Activated CD8-positive, alpha-beta memory T cell treated with anti-CD3 and anti-CD28 coated beads, Interleukin-2, amount 10 ng/mL, durations not matched to agents 7 days and 5 days (primary cell): ENCODE data around the gene RASA4. TPM values are rescaled to one million over a fixed set of nuclear protein-coding genes. Genes with fewer than 3 reads are reported as not detected.
"Not testable (repeated sequence)": the region's sequence is repeated elsewhere in the genome, so short reads cannot be mapped to it uniquely, and the experiment has no call there.

Experiments used
- ATAC-seq: fragments of 150-1000 bp; cut with Tn5 transposase; one replicate; pipeline ENCODE4 v1.10.0; 2021; ENCODE audit warnings: moderate library complexity
- CTCF ChIA-PET: fragments of 350-600 bp; sonication (Branson Sonifier 250); formaldehyde crosslinking; loops from one replicate; lab custom pipeline; 2021; ENCODE audit warnings: antibody characterized with exemption; lab: Charles Lee
- DNase-seq: peaks from one replicate; pipeline ENCODE4 v3.0.0-alpha.2; 2020
- H3K27ac Mint-ChIP-seq: one replicate; pipeline ENCODE4 v1.8.0; 2021; ENCODE audit warnings: mild to moderate bottlenecking, mixed read lengths
- H3K27me3 Mint-ChIP-seq: one replicate; pipeline ENCODE4 v1.8.0; 2021; ENCODE audit warnings: mixed read lengths
- H3K36me3 Mint-ChIP-seq: one replicate; pipeline ENCODE4 v1.8.0; 2021; ENCODE audit warnings: mild to moderate bottlenecking, mixed read lengths
- H3K4me1 Mint-ChIP-seq: one replicate; pipeline ENCODE4 v1.8.0; 2021; ENCODE audit warnings: mixed read lengths
- H3K4me3 Mint-ChIP-seq: one replicate; pipeline ENCODE4 v1.8.0; 2021; ENCODE audit warnings: mild to moderate bottlenecking, moderate library complexity, mixed read lengths
- H3K9me3 Mint-ChIP-seq: one replicate; pipeline ENCODE4 v1.8.0; 2022; ENCODE audit warnings: low read depth, mixed read lengths
- total RNA-seq, 2 experiments: library from RNA; stranded (reverse); gene quantifications; one replicate each; pipeline ENCODE4 v1.2.3, GENCODE V29; 2021

Gene RASA4
- 10 to 100 TPM; 29.2 to 39.3 TPM for total RNA-seq

- H3K4me1 Mint-ChIP-seq, CTCF ChIA-PET, H3K4me3 Mint-ChIP-seq, H3K36me3 Mint-ChIP-seq, H3K9me3 Mint-ChIP-seq, H3K27me3 Mint-ChIP-seq, H3K27ac Mint-ChIP-seq: not testable (repeated sequence)
- ATAC-seq (peak; percentile 99), DNase-seq (peak; percentile 50)
Observed at GRCh38 chr7:102616507-102617125, at the start of gene RASA4. Gene RASA4, minus strand, starts transcription at chr7:102616756. Its CDS starts 67 bp downstream, at chr7:102616689.

GRCh38 chr7:102664765-102665164 lies 48.2 kb upstream of the RASA4 start:
- H3K4me1 Mint-ChIP-seq, H3K27me3 Mint-ChIP-seq, CTCF ChIA-PET, DNase-seq, H3K36me3 Mint-ChIP-seq, H3K4me3 Mint-ChIP-seq, ATAC-seq, H3K27ac Mint-ChIP-seq, H3K9me3 Mint-ChIP-seq: not testable (repeated sequence)

DNA sequence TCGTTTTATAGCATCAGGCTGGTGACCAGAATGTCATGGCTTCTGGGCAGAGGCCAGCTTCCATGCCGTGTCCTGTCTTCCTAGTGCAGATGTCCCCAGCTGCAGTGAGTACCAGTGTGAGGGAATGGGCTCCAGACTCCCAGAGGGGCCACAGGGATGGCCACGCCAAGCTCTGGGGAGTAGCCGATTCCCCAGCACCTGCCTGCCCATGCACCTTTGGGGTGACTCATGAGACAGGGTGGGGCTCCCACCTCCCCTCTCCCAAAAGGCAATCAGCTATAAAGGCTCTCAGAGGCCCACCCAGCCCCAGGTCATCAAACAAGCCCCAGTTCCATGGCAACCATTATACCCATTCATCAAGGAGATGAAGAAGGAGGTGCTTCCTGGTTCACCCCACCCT lies 33.4 kb upstream of the RASA4 start, which contains the start of gene SPDYE2B:
TSS of gene SPDYE2B (plus strand) at position 396 of the 400 bp plus-strand sequence. CDS start 2,030 bp downstream, outside the sequence.
- H3K27me3 Mint-ChIP-seq, H3K36me3 Mint-ChIP-seq, DNase-seq, H3K4me1 Mint-ChIP-seq, H3K9me3 Mint-ChIP-seq, H3K27ac Mint-ChIP-seq, ATAC-seq, CTCF ChIA-PET, H3K4me3 Mint-ChIP-seq: not testable (repeated sequence)

DNA sequence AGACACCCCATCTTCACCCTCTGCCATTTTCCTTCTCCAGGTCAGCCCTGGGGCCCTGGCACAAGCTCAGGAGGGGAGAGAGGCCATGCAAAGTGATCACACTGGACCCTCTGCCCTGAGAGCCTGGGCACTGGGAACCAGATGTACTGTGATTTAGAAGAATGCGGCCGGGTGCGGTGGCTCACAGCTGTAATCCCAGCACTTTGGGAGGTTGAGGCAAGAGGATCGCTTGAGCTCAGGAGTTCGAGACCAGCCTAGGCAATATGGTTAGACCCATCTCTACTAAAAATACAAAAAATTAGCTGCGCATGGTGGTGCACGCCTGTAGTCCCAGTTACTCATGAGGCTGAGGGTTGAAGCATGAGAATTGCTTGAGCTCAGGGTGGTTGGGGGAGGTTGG lies 31.3 kb upstream of the RASA4 start:
- ATAC-seq, H3K27me3 Mint-ChIP-seq, H3K36me3 Mint-ChIP-seq, H3K4me3 Mint-ChIP-seq, H3K4me1 Mint-ChIP-seq, H3K9me3 Mint-ChIP-seq, H3K27ac Mint-ChIP-seq, CTCF ChIA-PET, DNase-seq: not testable (repeated sequence)

DNA sequence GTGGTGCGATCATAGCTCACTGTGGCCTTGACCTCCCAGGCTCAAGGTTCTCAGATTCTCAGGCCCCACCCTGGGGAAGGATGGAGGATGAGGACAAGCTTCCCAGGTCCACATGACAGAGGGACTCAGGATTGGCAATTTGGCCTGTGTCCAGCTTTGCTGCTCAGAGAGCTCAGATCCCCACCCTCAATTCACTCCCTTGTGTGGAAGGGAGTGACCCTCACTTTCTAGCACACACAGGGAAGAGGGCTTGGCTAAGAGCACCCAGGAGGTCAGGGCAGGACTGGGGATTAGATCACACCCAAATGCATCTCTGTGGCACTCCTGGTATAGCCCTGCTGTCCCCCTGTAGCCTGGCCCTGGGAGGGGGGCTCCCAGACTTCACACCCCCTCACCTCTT lies 26.8 kb upstream of the RASA4 start:
- DNase-seq, ATAC-seq, H3K9me3 Mint-ChIP-seq, H3K36me3 Mint-ChIP-seq, H3K27me3 Mint-ChIP-seq, H3K4me3 Mint-ChIP-seq, H3K27ac Mint-ChIP-seq, H3K4me1 Mint-ChIP-seq, CTCF ChIA-PET: not testable (repeated sequence)

DNA sequence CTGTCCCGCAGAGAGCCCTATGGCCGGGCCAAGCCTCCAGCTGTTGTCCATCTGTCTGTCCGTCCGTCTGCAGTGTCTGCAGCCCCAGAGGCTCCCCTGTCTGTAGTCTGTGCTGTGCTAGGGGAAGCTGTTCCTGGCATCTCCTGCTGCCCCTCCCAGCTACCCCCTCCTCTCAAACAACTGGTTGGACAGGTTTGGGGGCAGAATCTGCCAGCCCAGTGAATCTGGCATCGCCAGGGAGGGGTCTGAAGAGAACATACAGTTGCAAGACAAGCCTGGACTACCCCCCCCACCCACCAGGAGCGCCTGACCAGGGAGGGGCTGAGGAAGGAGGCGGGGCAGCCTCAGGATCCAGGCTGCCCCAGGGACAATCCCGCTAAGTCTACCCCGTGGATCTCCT lies 26.1 kb upstream of the RASA4 start, which contains the start of gene UPK3BL1:
TSS of gene UPK3BL1 (minus strand) at position 101 of the 400 bp plus-strand sequence. CDS start at position 51, 50 bp downstream.
- H3K9me3 Mint-ChIP-seq, H3K4me3 Mint-ChIP-seq, H3K27ac Mint-ChIP-seq, ATAC-seq, H3K4me1 Mint-ChIP-seq, H3K36me3 Mint-ChIP-seq, CTCF ChIA-PET, H3K27me3 Mint-ChIP-seq, DNase-seq: not testable (repeated sequence)

DNA sequence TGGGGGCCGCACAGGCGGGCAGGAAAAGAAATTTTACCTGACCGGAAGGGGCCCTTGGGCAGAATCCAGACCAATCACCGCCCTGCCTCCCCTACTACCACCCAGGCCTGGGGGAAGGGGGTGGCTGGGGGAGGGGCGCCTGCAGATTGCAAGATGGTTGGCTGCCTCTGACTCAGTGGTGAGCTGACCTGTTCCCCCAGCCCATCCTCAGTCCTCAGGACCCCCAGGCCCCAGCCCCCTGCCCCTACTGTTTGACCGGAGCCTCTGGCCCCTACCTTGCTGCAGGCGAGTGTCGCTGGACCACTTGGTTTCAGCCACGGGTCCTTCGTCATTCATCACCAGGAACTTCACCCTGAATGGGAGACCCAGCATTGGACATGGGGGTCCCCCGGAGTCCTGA lies 22.3 kb upstream of the RASA4 start:
- H3K27me3 Mint-ChIP-seq, H3K9me3 Mint-ChIP-seq, DNase-seq, CTCF ChIA-PET, H3K36me3 Mint-ChIP-seq, H3K27ac Mint-ChIP-seq, H3K4me1 Mint-ChIP-seq, H3K4me3 Mint-ChIP-seq: not testable (repeated sequence)
- ATAC-seq, result peak; percentile 12

DNA sequence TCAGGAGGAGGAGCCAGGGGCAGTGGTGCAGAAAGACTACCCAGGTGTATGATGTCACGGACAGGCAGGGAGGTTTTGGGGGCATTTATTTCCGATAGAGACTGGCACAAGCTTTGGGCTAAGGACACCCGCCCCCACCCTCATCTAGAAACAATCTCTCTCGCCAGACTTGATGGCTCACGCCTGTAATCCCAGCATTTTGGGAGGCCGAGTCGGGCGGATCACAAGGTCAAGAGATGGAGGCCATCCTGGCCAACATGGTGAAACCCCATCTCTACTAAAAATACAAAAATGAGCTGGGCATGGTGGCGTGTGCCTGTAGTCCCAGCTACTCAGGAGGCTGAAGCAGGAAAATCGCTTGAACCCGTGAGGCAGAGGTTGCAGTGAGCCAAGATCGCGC lies 20.4 kb upstream of the RASA4 start:
- H3K4me3 Mint-ChIP-seq, result not testable (repeated sequence)

DNA sequence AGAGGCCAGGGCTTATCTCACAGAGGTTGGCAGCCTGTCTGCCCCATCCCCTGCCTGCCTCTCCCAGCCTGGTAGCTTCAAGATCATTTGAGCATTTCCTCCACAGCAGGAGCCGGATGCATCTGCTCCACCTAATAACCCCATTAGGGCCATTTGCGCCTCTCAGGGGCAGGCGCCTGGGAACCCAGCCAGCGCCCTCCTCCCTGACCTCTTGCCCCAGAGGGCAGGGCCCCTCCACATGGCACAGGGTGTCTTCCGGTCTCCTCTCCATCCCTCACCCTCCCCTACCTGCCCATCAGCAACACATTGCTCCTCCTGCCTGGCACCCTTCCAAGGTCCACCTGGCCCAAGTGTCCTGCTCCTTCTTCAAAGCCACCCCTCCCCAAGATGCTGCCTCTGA lies 18.8 kb upstream of the RASA4 start:
- H3K27ac Mint-ChIP-seq, CTCF ChIA-PET, H3K36me3 Mint-ChIP-seq, H3K4me1 Mint-ChIP-seq, DNase-seq, ATAC-seq, H3K4me3 Mint-ChIP-seq, H3K9me3 Mint-ChIP-seq, H3K27me3 Mint-ChIP-seq: not testable (repeated sequence)

More for the DNA sequence above, 20.4 kb upstream of the RASA4 start:
- CTCF ChIA-PET, H3K36me3 Mint-ChIP-seq, H3K27ac Mint-ChIP-seq, H3K4me1 Mint-ChIP-seq, H3K9me3 Mint-ChIP-seq, ATAC-seq, H3K27me3 Mint-ChIP-seq, DNase-seq: not testable (repeated sequence)

DNA sequence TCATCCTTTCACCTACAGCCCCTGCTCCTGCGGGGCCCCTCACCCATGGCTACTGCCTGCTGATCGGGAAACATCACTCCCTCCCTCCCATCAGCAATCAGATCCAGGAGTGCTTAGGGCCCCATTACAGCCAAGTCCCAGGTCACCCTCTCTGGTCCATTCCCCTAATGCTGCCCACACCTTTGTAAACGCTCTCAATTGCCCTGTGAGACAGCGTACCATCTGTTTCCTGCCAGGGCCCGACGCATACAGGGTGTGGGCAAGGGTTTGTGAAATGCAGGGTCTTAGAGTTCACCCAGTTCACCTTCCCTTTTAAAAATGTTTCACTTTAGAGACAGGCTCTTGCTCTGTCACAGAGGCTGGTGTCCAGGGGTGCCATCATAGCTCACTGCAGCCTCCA lies 17.7 kb upstream of the RASA4 start:
- H3K9me3 Mint-ChIP-seq, H3K36me3 Mint-ChIP-seq, ATAC-seq, DNase-seq, CTCF ChIA-PET, H3K4me1 Mint-ChIP-seq, H3K27ac Mint-ChIP-seq, H3K27me3 Mint-ChIP-seq, H3K4me3 Mint-ChIP-seq: not testable (repeated sequence)

GRCh38 chr7:102630622-102631021 lies 14.1 kb upstream of the RASA4 start:
- H3K9me3 Mint-ChIP-seq, DNase-seq, H3K27ac Mint-ChIP-seq, H3K4me1 Mint-ChIP-seq, ATAC-seq, CTCF ChIA-PET, H3K4me3 Mint-ChIP-seq, H3K27me3 Mint-ChIP-seq, H3K36me3 Mint-ChIP-seq: not testable (repeated sequence)

DNA sequence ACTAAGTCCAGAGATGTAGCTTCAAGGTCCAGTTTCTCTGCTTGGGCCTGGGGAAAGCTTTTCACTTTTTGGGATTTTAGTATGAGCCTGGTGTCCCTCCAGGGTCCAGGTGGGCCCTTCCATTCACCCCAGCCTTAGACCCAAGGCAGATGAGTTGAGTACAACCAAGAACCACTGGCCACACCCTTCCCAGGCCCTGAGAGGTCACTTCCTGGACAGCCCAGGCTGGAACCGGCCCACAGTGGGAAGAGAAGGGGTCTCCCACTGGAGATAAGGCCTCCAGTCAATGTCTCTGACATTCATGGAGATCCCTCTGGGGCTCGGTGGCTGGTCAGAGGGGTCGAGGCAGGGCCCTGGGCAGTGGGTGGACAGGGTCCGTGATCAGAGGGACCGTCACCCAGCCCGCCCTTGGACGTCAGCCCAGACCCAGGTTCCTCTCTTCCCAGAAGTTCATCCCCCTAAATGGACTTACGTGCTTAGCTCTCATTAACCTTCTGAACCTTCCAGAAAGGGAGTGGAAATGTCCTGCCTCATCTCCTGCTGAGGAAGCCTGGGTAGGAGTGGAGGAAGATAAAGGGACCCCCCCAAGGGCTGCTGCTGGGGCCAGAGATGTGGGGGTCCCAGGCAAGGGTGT lies 10.8 kb upstream of the RASA4 start:
- H3K27me3 Mint-ChIP-seq, CTCF ChIA-PET, ATAC-seq, H3K4me3 Mint-ChIP-seq, H3K4me1 Mint-ChIP-seq, H3K36me3 Mint-ChIP-seq, H3K27ac Mint-ChIP-seq, H3K9me3 Mint-ChIP-seq, DNase-seq: not testable (repeated sequence)

- CTCF ChIA-PET, result not testable (repeated sequence)
Observed at GRCh38 chr7:102618122-102618521, 1.6 kb upstream of the RASA4 start.

GRCh38 chr7:102615930-102616329 lies 626 bp downstream of the RASA4 start:
- H3K27me3 Mint-ChIP-seq, DNase-seq, H3K4me3 Mint-ChIP-seq, H3K4me1 Mint-ChIP-seq, ATAC-seq, CTCF ChIA-PET, H3K9me3 Mint-ChIP-seq, H3K36me3 Mint-ChIP-seq, H3K27ac Mint-ChIP-seq: not testable (repeated sequence)

More at GRCh38 chr7:102618122-102618521, 1.6 kb upstream of the RASA4 start:
- H3K27me3 Mint-ChIP-seq, H3K9me3 Mint-ChIP-seq, ATAC-seq, H3K36me3 Mint-ChIP-seq, H3K4me1 Mint-ChIP-seq, H3K4me3 Mint-ChIP-seq, DNase-seq, H3K27ac Mint-ChIP-seq: not testable (repeated sequence)
